ENCODE results near the gene PTX4.

DNA sequence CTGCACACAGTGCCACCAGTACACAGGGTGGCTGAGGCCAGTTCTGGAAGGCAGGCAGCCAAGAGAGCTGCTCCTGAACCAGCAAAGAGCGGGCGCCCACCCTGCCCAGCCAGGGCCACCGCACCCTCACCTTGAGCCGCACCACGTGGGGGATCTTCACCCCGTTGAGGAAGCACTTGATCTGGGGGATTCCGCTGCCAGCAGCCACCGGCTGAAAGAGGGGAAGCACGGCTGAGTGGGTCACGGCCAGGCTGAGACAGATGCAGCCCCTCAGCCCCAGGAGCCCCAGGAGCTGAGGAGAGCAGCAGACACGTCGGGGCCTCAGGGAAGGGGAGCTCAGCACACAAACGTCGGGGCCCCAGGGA is 29.8 kb downstream of the PTX4 start:
- TF ChIP-seq TAF1 (IDR thresholded peaks at IDR 0.05; ENCODE audit: borderline replicate concordance, insufficient read depth, low read length): no peak
- TF ChIP-seq, protein P1, sequence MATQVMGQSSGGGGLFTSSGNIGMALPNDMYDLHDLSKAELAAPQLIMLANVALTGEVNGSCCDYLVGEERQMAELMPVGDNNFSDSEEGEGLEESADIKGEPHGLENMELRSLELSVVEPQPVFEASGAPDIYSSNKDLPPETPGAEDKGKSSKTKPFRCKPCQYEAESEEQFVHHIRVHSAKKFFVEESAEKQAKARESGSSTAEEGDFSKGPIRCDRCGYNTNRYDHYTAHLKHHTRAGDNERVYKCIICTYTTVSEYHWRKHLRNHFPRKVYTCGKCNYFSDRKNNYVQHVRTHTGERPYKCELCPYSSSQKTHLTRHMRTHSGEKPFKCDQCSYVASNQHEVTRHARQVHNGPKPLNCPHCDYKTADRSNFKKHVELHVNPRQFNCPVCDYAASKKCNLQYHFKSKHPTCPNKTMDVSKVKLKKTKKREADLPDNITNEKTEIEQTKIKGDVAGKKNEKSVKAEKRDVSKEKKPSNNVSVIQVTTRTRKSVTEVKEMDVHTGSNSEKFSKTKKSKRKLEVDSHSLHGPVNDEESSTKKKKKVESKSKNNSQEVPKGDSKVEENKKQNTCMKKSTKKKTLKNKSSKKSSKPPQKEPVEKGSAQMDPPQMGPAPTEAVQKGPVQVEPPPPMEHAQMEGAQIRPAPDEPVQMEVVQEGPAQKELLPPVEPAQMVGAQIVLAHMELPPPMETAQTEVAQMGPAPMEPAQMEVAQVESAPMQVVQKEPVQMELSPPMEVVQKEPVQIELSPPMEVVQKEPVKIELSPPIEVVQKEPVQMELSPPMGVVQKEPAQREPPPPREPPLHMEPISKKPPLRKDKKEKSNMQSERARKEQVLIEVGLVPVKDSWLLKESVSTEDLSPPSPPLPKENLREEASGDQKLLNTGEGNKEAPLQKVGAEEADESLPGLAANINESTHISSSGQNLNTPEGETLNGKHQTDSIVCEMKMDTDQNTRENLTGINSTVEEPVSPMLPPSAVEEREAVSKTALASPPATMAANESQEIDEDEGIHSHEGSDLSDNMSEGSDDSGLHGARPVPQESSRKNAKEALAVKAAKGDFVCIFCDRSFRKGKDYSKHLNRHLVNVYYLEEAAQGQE (IDR thresholded peaks at IDR 0.05; ENCODE audit: insufficient read depth in 1 of 2, low read depth in 2 of 2, low read length in 2 of 2): no peak

Measured in PFSK-1 (cell line).